CD4-positive, alpha-beta T cell treated with Interleukin-10 for 1 hour (primary cell): ENCODE data around the gene TFB1M.

ENCODE experiments used
- DNase-seq: peaks from one replicate; pipeline ENCODE4 v3.0.0-alpha.2; 2020

Gene TFB1M

DNA sequence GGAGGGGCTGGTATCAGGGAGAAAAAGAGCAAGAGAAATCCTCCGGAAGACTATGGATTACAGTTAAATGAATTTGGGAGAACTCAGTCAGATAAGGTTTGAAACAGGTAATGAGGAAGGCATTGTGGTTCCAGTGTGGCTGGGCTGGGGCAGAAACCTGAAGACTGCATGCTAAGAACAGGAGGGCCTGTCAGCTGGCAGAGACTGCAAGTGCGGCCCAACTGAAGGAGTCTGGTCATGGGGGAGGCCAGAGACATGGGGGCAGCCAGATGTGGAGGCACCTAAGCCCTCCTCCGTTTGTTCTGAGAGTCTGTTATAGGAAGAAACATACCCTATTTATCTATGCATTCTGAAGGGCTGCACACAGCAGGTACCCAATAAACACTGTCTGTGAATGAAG is 16.6 kb downstream of the TFB1M start:
- no peak for DNase-seq

- DNase-seq: no peak
These were observed 21.6 kb downstream of the TFB1M start for GRCh38 chr6:155292711-155293110.

GRCh38 chr6:155291291-155291690 is 23.0 kb downstream of the TFB1M start:
- no peak for DNase-seq

- no peak for DNase-seq
These were observed 23.8 kb downstream of the TFB1M start for GRCh38 chr6:155290491-155290890.

- DNase-seq: no peak
These were observed 26.5 kb downstream of the TFB1M start for GRCh38 chr6:155287762-155288161.

DNA sequence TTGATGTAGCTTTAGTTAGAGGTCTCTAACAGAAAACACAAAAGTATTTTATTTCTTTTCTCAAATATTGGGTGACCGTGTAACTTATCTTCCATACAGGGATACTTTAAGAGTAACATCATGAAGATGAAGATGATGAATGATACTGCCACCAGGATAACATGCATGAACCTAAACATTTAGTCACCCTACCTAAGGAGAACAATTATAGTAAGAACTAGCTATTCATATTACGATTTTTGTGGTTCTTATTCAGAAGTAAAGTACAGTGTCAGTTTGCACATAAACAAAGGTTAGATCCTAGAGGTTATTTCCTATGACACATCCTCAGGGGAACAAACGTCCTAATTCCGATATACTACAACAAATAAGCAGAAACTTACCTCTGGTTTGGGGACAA is 29.5 kb downstream of the TFB1M start:
- DNase-seq: no peak

DNA sequence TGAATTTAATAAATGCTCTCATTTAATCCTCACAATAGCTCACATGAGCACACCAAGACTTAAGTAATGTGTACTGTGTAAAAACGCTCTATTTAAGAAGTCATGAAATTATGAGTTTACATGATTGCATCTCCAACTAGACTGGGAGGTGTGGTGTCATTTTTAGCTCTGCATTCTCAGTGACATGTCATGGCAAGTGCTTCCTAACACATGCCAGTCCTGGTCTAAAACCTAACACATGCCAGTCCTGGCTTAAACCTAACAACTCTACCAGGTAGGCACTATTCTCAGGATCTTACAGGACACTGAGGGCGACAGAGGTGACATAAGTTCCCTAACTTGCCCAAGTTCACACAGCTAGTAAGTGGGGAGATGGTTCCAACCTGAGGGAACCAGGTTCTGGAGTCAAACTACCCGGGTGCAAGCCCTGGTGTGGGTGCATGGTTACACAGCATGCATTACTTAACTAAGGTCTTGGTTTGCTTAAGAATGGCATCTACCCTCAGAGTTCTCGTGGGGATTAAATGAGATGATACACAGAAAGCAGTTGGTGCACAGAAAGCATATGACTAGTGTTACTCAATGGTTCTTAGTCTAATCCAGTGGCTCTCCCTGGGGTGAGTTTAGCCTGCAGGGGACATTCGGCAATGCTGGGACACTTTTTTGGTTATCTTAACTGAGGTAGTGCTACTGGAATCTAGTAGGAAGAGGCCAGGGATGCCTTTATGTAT is 35.8 kb downstream of the TFB1M start:
- no peak for DNase-seq

DNA sequence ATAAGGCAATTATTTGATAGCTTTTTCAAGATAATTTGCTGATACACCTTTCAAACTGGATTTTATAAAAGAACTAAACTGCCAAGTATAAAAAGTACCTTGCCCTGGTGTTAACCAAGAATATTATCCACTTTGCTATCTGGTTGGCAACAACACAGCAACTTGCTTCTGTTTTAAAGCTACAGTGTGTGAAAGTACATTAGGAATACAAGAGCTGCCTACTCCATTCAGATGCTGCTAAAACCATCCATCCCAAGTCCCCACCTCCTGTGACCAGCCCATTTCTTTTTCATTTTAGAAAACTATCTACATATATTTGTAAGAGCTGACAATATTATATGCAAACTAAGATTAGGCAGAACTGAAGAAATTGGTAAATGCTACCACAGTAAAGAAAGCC is 37.6 kb downstream of the TFB1M start:
- no peak for DNase-seq

DNA sequence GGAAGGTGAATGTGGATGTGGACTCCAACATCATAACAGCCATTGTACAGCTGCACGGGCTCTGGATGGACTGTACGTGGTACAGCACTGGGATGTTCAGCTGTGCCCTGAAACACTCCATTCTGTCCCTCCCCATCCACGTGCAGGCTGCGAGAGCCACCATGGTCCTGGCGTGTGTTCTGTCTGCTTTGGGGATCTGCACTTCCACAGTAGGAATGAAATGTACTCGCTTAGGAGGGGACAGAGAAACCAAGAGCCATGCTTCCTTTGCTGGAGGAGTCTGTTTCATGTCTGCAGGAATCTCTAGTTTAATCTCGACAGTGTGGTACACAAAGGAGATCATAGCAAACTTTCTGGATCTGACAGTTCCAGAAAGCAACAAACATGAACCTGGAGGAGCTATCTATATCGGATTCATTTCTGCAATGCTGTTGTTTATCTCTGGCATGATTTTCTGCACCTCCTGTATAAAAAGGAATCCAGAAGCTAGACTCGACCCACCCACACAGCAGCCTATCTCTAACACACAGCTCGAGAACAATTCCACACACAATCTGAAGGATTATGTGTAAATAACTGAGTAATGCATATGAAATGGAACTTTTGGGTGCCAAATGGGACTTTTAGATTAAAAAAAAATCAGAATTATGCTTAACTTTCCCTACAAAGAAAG is 38.3 kb downstream of the TFB1M start:
- no peak for DNase-seq

- DNase-seq: no peak
These were observed 39.8 kb downstream of the TFB1M start for GRCh38 chr6:155274533-155274932.

DNA sequence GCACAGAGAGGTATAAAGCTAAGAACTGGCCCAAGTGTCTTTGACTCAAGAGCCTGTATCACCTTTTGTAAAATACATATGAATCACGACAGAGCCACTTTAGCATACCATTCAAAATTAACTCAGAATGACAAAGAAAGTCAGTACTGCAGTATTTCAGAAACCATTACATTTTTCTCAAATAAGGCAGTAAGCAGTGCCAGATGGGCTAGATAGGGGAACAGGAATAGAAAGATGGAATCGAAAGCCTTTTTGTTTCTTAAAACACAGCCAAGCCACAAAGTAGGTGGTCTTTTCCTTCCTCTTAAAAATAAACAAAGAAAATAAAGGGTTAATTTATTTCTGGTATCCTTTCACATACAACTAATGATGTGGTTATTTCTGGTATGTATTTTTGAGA is 40.2 kb downstream of the TFB1M start:
- DNase-seq: no peak

DNA sequence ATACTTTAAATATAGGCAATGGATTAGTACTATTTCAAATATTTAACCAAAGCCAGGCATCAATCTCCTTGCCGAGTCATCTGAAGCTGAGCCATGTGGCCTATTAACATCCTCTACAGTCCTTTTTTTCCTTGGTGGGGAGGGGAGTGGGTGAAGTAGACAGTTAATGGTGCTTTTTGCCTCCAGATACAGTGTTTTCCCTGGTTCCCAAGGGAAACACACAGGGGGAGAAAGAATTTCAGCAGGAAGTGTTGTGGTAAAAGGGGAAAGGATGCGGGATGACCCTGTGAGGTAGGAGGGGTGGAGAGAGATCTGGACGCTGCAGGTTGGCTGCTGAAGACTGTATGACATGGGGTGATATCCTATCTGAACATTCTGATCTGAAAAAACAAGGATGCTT is 40.9 kb downstream of the TFB1M start:
- no peak for DNase-seq

- no peak for DNase-seq
These were observed 41.7 kb downstream of the TFB1M start for GRCh38 chr6:155272353-155273232.

DNA sequence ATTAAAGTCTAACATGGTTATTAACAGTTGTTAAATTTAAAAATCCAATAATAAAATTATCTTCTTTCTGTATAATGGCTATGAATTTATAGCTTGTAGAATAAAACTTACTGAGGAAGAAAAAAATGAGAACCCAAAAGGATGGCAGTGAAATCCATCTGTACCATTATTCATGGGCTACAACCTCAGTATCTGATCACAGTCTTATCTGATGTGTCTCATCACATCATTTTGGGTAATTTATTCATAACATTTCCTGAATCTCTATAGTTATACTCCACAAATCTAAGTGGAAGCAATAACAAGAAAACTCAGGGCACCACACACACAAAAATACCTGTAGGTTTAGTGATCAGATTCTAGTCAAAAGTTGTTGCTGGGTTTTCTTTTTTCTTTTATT is 43.1 kb downstream of the TFB1M start:
- DNase-seq: no peak

DNA sequence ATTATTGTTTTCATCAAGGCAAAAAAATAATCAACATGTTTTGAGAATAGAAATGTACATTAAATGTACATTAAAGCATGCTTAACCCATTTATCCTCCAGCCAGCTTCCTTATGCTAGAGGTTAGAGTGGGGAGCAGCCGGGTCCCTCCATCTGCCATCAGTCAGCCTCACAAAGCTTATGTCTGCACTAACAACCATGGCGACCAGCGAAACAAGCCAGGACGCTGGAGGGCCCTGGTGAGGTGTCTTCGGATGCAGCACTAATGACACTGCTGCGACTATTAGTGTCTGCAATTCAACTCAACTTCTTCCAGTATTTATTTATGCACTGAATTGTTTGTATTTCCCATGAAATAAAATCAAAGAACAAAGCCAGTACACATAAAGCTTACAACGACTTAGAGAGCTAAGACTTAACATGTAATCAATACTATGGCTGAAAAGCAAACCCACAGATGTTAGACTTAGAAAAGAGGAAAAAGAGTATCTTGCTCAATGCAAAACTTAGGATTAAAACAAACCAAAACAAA is 43.7 kb downstream of the TFB1M start:
- DNase-seq: no peak

GRCh38 chr6:155269765-155270164 is 44.5 kb downstream of the TFB1M start:
- DNase-seq: no peak

DNA sequence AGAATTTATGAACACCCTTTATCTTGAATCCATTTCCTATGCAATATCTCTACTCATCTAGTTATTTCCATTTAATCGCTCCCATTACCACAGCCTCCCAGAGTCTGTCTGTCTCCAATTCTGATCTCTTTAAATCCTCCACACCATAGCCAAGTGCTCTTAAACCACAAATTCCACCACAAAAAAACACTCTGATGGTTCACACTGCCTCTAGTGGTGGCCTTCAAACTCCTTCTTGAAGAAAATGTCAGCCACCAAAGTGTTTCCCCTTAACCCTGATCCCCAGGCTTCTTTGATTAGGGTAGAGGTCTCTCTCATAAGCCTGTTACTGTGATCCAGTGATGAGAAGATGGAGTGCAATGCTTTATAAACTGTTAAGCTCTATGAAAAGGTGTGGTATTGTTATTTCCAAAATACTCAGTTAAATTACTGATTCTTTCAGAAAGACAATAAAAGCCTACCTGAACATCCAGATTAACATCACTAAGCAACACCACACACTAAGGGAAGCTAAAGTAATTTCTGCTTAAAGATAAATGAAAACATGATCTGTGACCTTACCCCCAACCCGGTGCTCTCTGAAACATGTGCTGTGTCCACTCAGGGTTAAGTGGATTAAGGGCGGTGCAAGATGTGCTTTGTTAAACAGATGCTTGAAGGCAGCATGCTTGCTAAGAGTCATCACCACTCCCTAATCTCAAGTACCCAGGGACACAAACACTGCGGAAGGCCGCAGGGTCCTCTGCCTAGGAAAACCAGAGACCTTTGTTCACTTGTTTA is 46.0 kb downstream of the TFB1M start:
- peak; percentile 42 for DNase-seq

- no peak for DNase-seq
These were observed 46.9 kb downstream of the TFB1M start for GRCh38 chr6:155267411-155267810.

- no peak for DNase-seq
These were observed 48.3 kb downstream of the TFB1M start for GRCh38 chr6:155265843-155266535.

GRCh38 chr6:155264693-155265320 is 49.5 kb downstream of the TFB1M start:
- DNase-seq: no peak

- no peak for DNase-seq
These were observed 50.8 kb downstream of the TFB1M start, which contains the start of gene CLDN20 for GRCh38 chr6:155263373-155264063. Gene CLDN20 (plus strand): TSS chr6:155264013. CDS start chr6:155275720, 11,707 bp downstream.
